Activated CD4-positive, alpha-beta T cell treated with anti-CD3 and anti-CD28 coated beads for 48 hours (primary cell): ENCODE measurements around the gene GAN.

Source experiments
- DNase-seq: peaks from one replicate; pipeline ENCODE4 v3.0.0-alpha.2; 2020

GAN gene

DNA sequence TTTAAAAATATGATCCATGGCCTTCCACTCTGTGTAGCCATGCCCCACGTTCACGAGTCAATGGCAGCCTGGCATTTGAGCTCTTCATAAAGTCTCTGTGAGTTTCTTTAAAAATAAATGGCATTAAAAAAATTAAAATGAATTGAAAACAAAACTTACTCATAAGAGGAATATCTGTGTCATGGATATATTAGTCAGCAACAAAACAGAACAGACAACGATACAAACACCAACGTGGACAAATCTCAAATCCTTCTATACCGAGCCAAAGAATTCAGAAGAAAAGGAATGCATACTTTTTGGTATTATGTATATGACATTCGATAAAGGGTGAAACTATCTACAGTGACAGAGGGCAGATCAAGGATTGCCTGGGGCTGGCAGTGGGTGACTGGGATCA, 121.6 kb downstream of the GAN start:
- DNase-seq = no peak

DNA sequence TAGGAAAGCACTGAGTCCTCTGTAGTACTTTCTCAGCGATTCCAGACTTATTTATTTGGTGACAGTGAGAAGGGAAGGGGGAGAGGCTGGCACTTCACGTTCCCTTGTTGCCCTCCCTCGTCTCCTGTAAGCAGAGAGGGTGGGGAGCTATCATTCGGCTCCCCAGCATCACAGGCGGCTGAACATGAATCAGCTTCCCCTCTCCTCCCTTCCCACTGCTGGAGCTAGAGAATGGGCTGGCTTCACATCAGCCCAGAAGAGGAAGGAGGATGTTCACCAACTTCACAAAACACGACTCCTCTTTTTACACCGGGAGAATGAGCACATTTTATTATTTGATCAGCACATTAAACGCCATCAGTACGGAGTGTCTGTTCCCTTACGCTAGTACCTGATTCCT, 123.1 kb downstream of the GAN start:
- no peak for DNase-seq
